Measurements from ENCODE around the gene IKZF1.

Gene IKZF1

DNA sequence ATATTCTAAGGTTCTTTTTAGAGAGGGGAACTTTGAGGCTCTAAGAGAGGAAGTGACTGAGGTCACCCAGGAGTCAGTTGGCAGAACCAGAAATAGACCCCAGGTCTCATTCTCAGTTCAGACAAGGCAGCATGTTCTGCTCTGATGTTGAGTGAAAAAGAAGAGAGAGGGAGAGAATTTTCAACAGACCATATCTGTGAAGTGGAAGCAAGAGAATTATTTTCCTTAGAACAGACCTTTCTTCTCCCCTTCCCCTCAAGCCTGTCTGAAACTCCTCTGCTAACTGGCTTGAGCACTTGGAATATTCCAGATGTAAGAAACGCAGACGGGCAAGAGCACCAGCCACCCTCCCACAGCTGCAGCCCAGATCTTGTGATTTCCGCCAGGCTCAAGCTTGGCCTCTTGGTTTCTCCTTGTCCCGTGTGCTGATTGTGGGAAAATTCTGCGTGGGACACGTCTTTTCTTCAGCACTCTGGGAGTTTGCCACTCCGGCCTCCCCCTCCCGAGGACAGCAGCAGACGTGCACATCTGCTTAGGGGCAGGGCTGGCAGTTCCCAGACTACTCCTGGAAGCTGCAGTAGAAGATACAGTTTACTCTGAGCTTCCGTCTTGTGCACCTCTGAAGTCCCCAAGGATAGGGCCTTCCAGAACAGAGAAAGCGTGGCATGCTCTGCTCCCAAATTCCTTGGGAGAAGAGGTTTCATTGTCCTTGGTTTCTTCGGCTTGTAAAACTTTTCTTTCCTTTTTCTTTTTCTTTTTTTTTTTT, 22.7 kb upstream of the IKZF1 start:
- peak overlapping the region; percentile 59 for H2AFZ ChIP-seq (ENCODE audit: low read length)
- H3F3A ChIP-seq (ENCODE audit: insufficient read depth, low read length) = peaks cover 12% of the 10 kb centered on the region
- DNase-seq = peak; percentile 77
- H3K4me3 ChIP-seq (ENCODE audit: low read length) = peak overlapping the region; percentile 47
- no peak for TF ChIP-seq EZH2phosphoT487 (IDR thresholded peaks at IDR 0.05; ENCODE audit: low read length)
- TF ChIP-seq CTCF (IDR thresholded peaks at IDR 0.05; ENCODE audit: low read length) = no peak
- TF ChIP-seq EZH2 (optimal IDR thresholded peaks at IDR 0.05; ENCODE audit: low read depth, low read length) = no peak
- no peaks in the 10 kb centered on the region for H3K79me2 ChIP-seq (ENCODE audit: low read length)
- H3K27ac ChIP-seq (ENCODE audit: low read length) = peak overlapping the region; percentile 73
- H3K36me3 ChIP-seq (replicated peaks; ENCODE audit: insufficient read depth, low read length) = no peaks in the 10 kb centered on the region
- H3K27me3 ChIP-seq (replicated peaks; ENCODE audit: insufficient read depth, low read length) = no peaks in the 10 kb centered on the region
- no peaks in the 10 kb centered on the region for H4K20me1 ChIP-seq (ENCODE audit: insufficient read depth, low read length)
- peak overlapping the region; percentile 86 for H3K4me2 ChIP-seq (ENCODE audit: low read depth, low read length)
- H3K9ac ChIP-seq (ENCODE audit: low read length) = peak overlapping the region; percentile 16; the same call in 1 of the 2 replicates
- peaks cover 14% of the 10 kb centered on the region for H3K4me1 ChIP-seq (ENCODE audit: low read length)
- no peaks in the 10 kb centered on the region for H3K9me3 ChIP-seq (replicated peaks; ENCODE audit: insufficient read depth, low read length)
- H3K9me2 ChIP-seq (replicated peaks; ENCODE audit: insufficient read depth, low read length) = no peaks in the 10 kb centered on the region

- H4K20me1 ChIP-seq (ENCODE audit: insufficient read depth, low read length) = no peaks in the 10 kb centered on the region
- no peak overlapping the region; the same call in 1 of the 2 replicates for H2AFZ ChIP-seq (ENCODE audit: low read length)
- no peak overlapping the region for H3K9ac ChIP-seq (ENCODE audit: low read length)
- peak overlapping the region; percentile 86 for H3K4me2 ChIP-seq (ENCODE audit: low read depth, low read length)
- no peaks in the 10 kb centered on the region for H3K9me2 ChIP-seq (replicated peaks; ENCODE audit: insufficient read depth, low read length)
- H3K79me2 ChIP-seq (ENCODE audit: low read length) = no peaks in the 10 kb centered on the region
- peaks cover 14% of the 10 kb centered on the region for H3K4me1 ChIP-seq (ENCODE audit: low read length)
- no peak for DNase-seq
- no peaks in the 10 kb centered on the region for H3K36me3 ChIP-seq (replicated peaks; ENCODE audit: insufficient read depth, low read length)
- H3F3A ChIP-seq (ENCODE audit: insufficient read depth, low read length) = peaks cover 12% of the 10 kb centered on the region
- H3K27me3 ChIP-seq (replicated peaks; ENCODE audit: insufficient read depth, low read length) = no peaks in the 10 kb centered on the region
- peak overlapping the region; percentile 73; the same call in 1 of the 2 replicates for H3K27ac ChIP-seq (ENCODE audit: low read length)
- TF ChIP-seq EZH2 (optimal IDR thresholded peaks at IDR 0.05; ENCODE audit: low read depth, low read length) = no peak
- no peak for TF ChIP-seq EZH2phosphoT487 (IDR thresholded peaks at IDR 0.05; ENCODE audit: low read length)
- no peak for TF ChIP-seq CTCF (IDR thresholded peaks at IDR 0.05; ENCODE audit: low read length)
- H3K9me3 ChIP-seq (replicated peaks; ENCODE audit: insufficient read depth, low read length) = no peaks in the 10 kb centered on the region
- peak overlapping the region; percentile 28 for H3K4me3 ChIP-seq (ENCODE audit: low read length)
Observed at GRCh38 chr7:50282813-50283605, 21.5 kb upstream of the IKZF1 start.

- Histone ChIP-seq H3K27ac (ENCODE audit: low read length) (no peak overlapping the region), H2AFZ (ENCODE audit: low read length) (no peak overlapping the region), H3K27me3 (replicated peaks; ENCODE audit: insufficient read depth, low read length) (no peaks in the 10 kb centered on the region), H3F3A (ENCODE audit: insufficient read depth, low read length) (peaks cover 12% of the 10 kb centered on the region), H3K36me3 (replicated peaks; ENCODE audit: insufficient read depth, low read length) (no peaks in the 10 kb centered on the region), H3K4me1 (ENCODE audit: low read length) (peaks cover 14% of the 10 kb centered on the region), H4K20me1 (ENCODE audit: insufficient read depth, low read length) (no peaks in the 10 kb centered on the region), H3K4me3 (ENCODE audit: low read length) (no peak overlapping the region), H3K9me3 (replicated peaks; ENCODE audit: insufficient read depth, low read length) (no peaks in the 10 kb centered on the region), H3K4me2 (ENCODE audit: low read depth, low read length) (no peak overlapping the region), H3K9ac (ENCODE audit: low read length) (no peak overlapping the region), H3K9me2 (replicated peaks; ENCODE audit: insufficient read depth, low read length) (no peaks in the 10 kb centered on the region), H3K79me2 (ENCODE audit: low read length) (no peaks in the 10 kb centered on the region)
- no peak for TF ChIP-seq CTCF (IDR thresholded peaks at IDR 0.05; ENCODE audit: low read length)
- no peak for TF ChIP-seq EZH2 (optimal IDR thresholded peaks at IDR 0.05; ENCODE audit: low read depth, low read length)
- TF ChIP-seq EZH2phosphoT487 (IDR thresholded peaks at IDR 0.05; ENCODE audit: low read length) = no peak
- DNase-seq = no peak
Observed at GRCh38 chr7:50283731-50284130, 20.8 kb upstream of the IKZF1 start.

All from MM.1S (cell line).